ENCODE measurements around the gene NEGR1. TPM values are rescaled to one million over a fixed set of nuclear protein-coding genes. Genes with fewer than 3 reads are reported as not detected.
A peak's percentile ranks its signal among the peaks of the same experiment; 100 is the strongest.

Gene NEGR1
- polyA plus RNA-seq, 4 donors: 2.4 to 4.1 (median 3.8) TPM

- no peak for DNase-seq (ENCODE audit: low read depth in 4 of 4, low spot score in 2 of 4)
Measured at GRCh38 chr1:71650119-71650518, 632.2 kb downstream of the NEGR1 start.

- no peak for DNase-seq (ENCODE audit: low read depth in 4 of 4, low spot score in 2 of 4)
Measured at GRCh38 chr1:71649608-71650007, 632.7 kb downstream of the NEGR1 start.

GRCh38 chr1:71647513-71648300, 634.6 kb downstream of the NEGR1 start:
- no peak for DNase-seq (ENCODE audit: low read depth in 4 of 4, low spot score in 2 of 4)

- DNase-seq (ENCODE audit: low read depth in 4 of 4, low spot score in 2 of 4): no peak
Measured at GRCh38 chr1:71645015-71645414, 637.3 kb downstream of the NEGR1 start.

- DNase-seq (ENCODE audit: low read depth in 4 of 4, low spot score in 2 of 4): no peak
Measured at GRCh38 chr1:71641903-71642302, 640.4 kb downstream of the NEGR1 start.

GRCh38 chr1:71640998-71641397, 641.3 kb downstream of the NEGR1 start:
- DNase-seq (ENCODE audit: low read depth in 4 of 4, low spot score in 2 of 4): no peak

- DNase-seq (ENCODE audit: low read depth in 4 of 4, low spot score in 2 of 4): no peak
Measured at GRCh38 chr1:71640116-71640515, 642.2 kb downstream of the NEGR1 start.

- DNase-seq (ENCODE audit: low read depth in 4 of 4, low spot score in 2 of 4): no peak
Measured at GRCh38 chr1:71638081-71638766, 644.1 kb downstream of the NEGR1 start.

- DNase-seq (ENCODE audit: low read depth in 4 of 4, low spot score in 2 of 4): no peak
Measured at GRCh38 chr1:71635568-71635967, 646.8 kb downstream of the NEGR1 start.

GRCh38 chr1:71634159-71634558, 648.2 kb downstream of the NEGR1 start:
- DNase-seq (ENCODE audit: low read depth in 4 of 4, low spot score in 2 of 4): no peak

GRCh38 chr1:71630073-71630472, 652.3 kb downstream of the NEGR1 start:
- DNase-seq (ENCODE audit: low read depth in 4 of 4, low spot score in 2 of 4): no peak

- DNase-seq (ENCODE audit: low read depth in 4 of 4, low spot score in 2 of 4): no peak
Measured at GRCh38 chr1:71625004-71625403, 657.3 kb downstream of the NEGR1 start.

GRCh38 chr1:71623888-71624287, 658.5 kb downstream of the NEGR1 start:
- DNase-seq (ENCODE audit: low read depth in 4 of 4, low spot score in 2 of 4): no peak

- peak in 1 of 4 donors; percentile 2 for DNase-seq (ENCODE audit: low read depth in 4 of 4, low spot score in 2 of 4)
Measured at GRCh38 chr1:71621785-71622184, 660.6 kb downstream of the NEGR1 start.

- no peak for DNase-seq (ENCODE audit: low read depth in 4 of 4, low spot score in 2 of 4)
Measured at GRCh38 chr1:71618766-71619530, 663.4 kb downstream of the NEGR1 start.

GRCh38 chr1:71618191-71618590, 664.1 kb downstream of the NEGR1 start:
- no peak for DNase-seq (ENCODE audit: low read depth in 4 of 4, low spot score in 2 of 4)

- no peak for DNase-seq (ENCODE audit: low read depth in 4 of 4, low spot score in 2 of 4)
Measured at GRCh38 chr1:71610476-71610875, 671.9 kb downstream of the NEGR1 start.

- DNase-seq (ENCODE audit: low read depth in 4 of 4, low spot score in 2 of 4): no peak
Measured at GRCh38 chr1:71603044-71603776, 679.1 kb downstream of the NEGR1 start.

- no peak for DNase-seq (ENCODE audit: low read depth in 4 of 4, low spot score in 2 of 4)
Measured at GRCh38 chr1:71600023-71600422, 682.3 kb downstream of the NEGR1 start.

GRCh38 chr1:71599306-71599705, 683.0 kb downstream of the NEGR1 start:
- DNase-seq (ENCODE audit: low read depth in 4 of 4, low spot score in 2 of 4): no peak

GRCh38 chr1:71593523-71593922, 688.8 kb downstream of the NEGR1 start:
- DNase-seq (ENCODE audit: low read depth in 4 of 4, low spot score in 2 of 4): no peak
